Activated CD8-positive, alpha-beta memory T cell treated with anti-CD3 and anti-CD28 coated beads for 48 hours (primary cell): ENCODE measurements around the gene TNFRSF11A.

Experiments
- DNase-seq, 3 experiments: peaks; one replicate each; pipeline ENCODE4 v3.0.0-alpha.2; 2020; ENCODE audit warnings: low read depth in 2 of 3, low spot score in 2 of 3

Gene TNFRSF11A

GRCh38 chr18:62377131-62377807, 52.2 kb downstream of the TNFRSF11A start:
- DNase-seq = no peak

DNA sequence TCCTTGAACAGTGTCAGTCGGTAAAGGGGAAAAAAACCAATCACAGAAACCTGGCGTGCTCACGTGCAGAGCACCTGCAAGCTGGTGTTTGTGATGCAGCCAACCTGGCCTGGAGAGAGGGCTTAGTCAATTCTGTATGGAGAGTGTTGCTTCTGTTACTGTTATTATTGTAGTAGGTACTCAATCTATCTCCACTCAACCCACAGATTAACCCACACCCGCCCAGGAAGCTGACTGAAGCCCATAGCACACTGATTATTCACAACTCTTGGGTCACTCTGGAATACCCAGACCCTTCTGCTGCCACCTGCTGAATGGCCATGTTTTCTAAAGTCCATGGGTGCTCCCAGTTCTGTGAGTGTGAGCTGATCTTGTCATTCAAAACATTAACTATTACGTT, 53.9 kb downstream of the TNFRSF11A start:
- DNase-seq = no peak

- DNase-seq = no peak
These were observed 56.3 kb downstream of the TNFRSF11A start for GRCh38 chr18:62381373-62381772.

GRCh38 chr18:62384068-62384467, 59.0 kb downstream of the TNFRSF11A start:
- DNase-seq = no peak

GRCh38 chr18:62384610-62385097, 59.5 kb downstream of the TNFRSF11A start:
- no peak for DNase-seq

DNA sequence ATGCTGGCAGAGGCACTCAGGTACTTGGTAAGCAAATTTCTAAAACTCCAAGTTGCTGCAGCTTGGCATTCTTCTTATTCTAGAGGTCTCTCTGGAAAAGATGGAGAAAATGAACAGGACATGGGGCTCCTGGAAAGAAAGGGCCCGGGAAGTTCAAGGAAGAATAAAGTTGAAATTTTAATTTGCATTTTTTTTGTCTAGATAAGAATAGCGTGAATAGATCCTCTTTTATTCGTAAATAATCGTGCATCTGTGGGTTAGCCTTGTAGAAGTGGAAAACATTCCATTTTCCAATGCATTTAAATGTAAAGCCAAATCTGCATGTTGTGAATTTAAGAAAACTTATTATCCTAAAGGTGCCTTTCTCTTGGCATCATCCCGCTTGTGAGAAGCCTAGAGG, 61.0 kb downstream of the TNFRSF11A start:
- DNase-seq = no peak

- DNase-seq = no peak
These were observed 61.5 kb downstream of the TNFRSF11A start for GRCh38 chr18:62386601-62387000.

GRCh38 chr18:62387257-62387656, 62.1 kb downstream of the TNFRSF11A start:
- no peak for DNase-seq

- no peak for DNase-seq
These were observed 64.0 kb downstream of the TNFRSF11A start for GRCh38 chr18:62388855-62389760.

DNA sequence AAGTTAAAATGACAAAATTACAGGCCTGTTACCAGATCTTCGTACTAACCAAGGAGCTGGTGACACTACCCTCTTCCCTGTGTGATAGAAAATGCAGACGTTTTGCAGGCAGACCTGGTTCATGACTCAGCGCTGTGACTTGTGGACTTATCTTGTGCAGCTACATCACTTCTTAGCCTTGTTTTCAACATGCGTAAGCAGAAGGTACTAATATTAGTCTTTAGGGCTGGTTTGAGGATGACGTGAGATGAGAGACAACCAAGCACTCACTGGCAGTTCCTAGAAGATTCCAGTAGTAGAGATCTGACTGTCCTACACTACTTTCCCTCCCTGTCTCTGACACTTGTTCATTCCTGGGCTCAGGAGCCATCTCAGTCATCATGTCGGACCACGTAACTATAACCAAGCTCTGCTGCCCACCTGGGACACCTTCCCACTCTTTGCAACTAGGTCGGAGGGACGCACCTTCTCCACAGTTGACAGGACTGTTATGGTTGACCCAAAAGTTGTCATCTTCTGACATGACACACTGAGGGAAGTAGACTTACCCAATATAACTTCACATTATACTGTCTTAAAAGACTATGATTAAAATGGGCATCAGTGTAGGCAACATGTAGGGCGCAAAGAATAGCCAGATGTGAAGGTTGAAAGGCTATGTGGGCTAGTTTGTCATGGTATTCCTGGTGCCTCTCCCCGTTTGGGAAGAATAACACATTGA, 64.8 kb downstream of the TNFRSF11A start:
- no peak for DNase-seq

- no peak for DNase-seq
These were observed 69.1 kb downstream of the TNFRSF11A start for GRCh38 chr18:62394006-62394763.

- DNase-seq = no peak
These were observed 71.3 kb downstream of the TNFRSF11A start for GRCh38 chr18:62396381-62396780.

DNA sequence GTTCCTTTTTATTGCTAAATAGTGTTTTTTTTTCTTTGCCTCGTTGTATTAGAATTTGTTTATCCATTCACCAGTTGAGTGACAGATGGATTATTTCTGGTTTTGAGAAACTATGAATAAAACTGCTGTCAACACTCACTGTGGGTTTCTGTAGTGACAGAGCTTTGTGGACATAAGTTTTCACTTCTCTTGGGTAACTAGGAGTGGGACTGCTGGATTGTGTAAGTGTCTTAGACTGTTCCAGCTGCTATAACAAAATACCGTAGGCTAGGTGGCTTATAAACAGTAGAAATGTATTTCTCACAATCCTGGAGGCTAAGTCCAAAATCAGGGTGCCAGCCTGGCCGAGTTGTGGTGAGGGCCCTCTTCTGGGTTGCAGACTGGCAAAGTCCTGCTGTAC, 71.9 kb downstream of the TNFRSF11A start:
- no peak for DNase-seq

DNA sequence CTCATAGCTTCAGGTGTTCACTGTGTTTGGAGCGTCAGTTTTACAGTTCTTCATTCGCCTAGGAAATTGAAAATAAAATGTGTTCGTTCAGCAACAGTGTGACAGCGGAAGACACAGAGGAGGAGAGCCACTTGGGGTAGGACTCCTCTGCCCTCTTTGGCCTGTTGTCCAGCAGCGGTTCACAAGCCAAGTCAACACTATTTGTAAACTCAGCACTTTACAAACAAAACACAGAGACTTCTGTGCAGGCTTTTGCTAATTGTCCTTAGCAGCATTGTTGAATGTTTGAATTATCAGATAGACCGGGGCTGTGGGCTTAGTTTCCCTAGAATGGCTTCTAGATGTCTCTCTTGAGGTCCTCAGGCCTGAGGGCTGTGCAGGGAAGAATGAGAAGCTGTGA, 73.2 kb downstream of the TNFRSF11A start:
- no peak for DNase-seq

GRCh38 chr18:62399276-62399675, 74.2 kb downstream of the TNFRSF11A start:
- no peak for DNase-seq

- DNase-seq = no peak
These were observed 74.7 kb downstream of the TNFRSF11A start for GRCh38 chr18:62399781-62400308.

- no peak for DNase-seq
These were observed 75.8 kb downstream of the TNFRSF11A start for GRCh38 chr18:62400916-62401315.

- DNase-seq = no peak
These were observed 77.3 kb downstream of the TNFRSF11A start for GRCh38 chr18:62402342-62402948.

DNA sequence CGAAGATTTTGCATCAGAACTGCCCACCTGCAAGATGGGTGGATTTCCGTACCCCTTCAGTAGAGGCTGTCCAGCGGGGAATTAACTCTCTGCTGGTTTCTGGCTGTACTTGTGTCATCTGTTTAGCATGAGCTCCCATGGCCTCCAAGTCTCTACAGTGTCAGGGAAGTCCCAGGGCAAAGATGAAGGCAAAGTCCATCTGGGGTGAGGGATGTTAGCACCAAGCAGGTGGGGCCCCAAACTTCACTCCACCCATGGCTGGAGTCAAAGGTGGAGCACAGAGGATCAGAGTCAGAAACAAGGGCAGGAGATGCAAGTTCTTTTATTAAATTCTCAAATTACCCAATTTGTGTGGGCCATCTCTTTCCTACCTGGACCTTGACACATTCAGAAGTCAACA, 78.0 kb downstream of the TNFRSF11A start:
- DNase-seq = no peak

DNA sequence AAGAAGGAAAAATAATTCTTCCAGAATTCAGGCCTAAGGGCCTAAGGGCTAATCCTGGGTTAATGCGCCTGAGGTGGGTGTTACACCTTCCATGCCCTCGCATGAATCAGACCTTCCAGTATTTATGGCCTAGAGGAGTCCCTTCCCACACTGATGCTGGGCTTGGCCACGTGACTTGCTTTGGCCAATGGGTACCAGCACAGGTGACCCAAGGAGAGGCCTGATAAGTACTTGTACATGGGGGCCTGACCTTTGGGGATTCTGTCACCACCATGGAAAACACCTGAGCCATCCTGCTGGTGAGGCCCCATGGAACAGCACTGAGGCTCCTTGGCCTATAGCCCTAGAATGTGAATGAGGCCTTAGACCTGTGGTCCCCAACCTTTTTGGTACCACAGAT, 79.8 kb downstream of the TNFRSF11A start:
- DNase-seq = no peak
